K562 (cell line): ENCODE data around the gene ATP6V0E1. TPM values are rescaled to one million over a fixed set of nuclear protein-coding genes. Genes with fewer than 3 reads are reported as not detected.

Experiments
- ARID4B ChIP-seq: sonication (generic); formaldehyde crosslinking; IDR thresholded peaks from 2 replicates; pipeline ENCODE4 v1.8.0; 2022; ENCODE audit warnings: mild to moderate bottlenecking, missing genetic modification reagents
- ATF1 ChIP-seq, 2 experiments: fragments of 450-650 bp in 1 of 2; IDR thresholded peaks; 2 replicates each; pipeline ENCODE4 v1.6.1; 2016; ENCODE audit warnings: missing compliant biosample characterization in 1 of 2, missing genetic modification characterization in 1 of 2
- ATF4 ChIP-seq: fragments of 450-650 bp; formaldehyde crosslinking; IDR thresholded peaks from 2 replicates; pipeline ENCODE4 v1.4.0; 2022; ENCODE audit warnings: mild to moderate bottlenecking, moderate library complexity
- E2F3 ChIP-seq: fragments of 250-450 bp; sonication (Bioruptor Pico); IDR thresholded peaks from 2 replicates; pipeline ENCODE4 v1.4.0; 2020; ENCODE audit warnings: mild to moderate bottlenecking
- ETV5 ChIP-seq: sonication (generic); formaldehyde crosslinking; IDR thresholded peaks from 2 replicates; pipeline ENCODE4 v1.4.0; 2020; ENCODE audit warnings: low read depth, mild to moderate bottlenecking, missing genetic modification reagents
- FOXJ3 ChIP-seq: sonication (generic); formaldehyde crosslinking; IDR thresholded peaks from 2 replicates; pipeline ENCODE4 v1.4.0; 2020; ENCODE audit warnings: mild to moderate bottlenecking, missing genetic modification reagents
- MTA3 ChIP-seq: fragments of 450-650 bp; formaldehyde crosslinking; IDR thresholded peaks from 2 replicates; pipeline ENCODE4 v1.6.1; 2017; ENCODE audit warnings: mild to moderate bottlenecking, borderline replicate concordance
- MTF1 ChIP-seq: fragments of 250-450 bp; sonication (Bioruptor Pico); IDR thresholded peaks from 2 replicates; pipeline ENCODE4 v1.9.0; 2021; ENCODE audit warnings: moderate library complexity, mild to moderate bottlenecking, inconsistent platforms, borderline replicate concordance
- PML ChIP-seq: IDR thresholded peaks from 2 replicates; pipeline ENCODE4 v1.6.1; 2012; ENCODE audit warnings: low read length, inconsistent platforms
- RERE ChIP-seq: sonication (generic); formaldehyde crosslinking; IDR thresholded peaks from 2 replicates; pipeline ENCODE4 v1.8.0; 2023; ENCODE audit warnings: missing genetic modification reagents, mild to moderate bottlenecking, borderline replicate concordance
- SIRT6 ChIP-seq: IDR thresholded peaks from one replicate; pipeline ENCODE4 v1.6.1; 2012; ENCODE audit warnings: low read depth, mild to moderate bottlenecking, control low read depth, inconsistent platforms, low read length, moderate library complexity
- U2AF2 ChIP-seq: fragments of 200-400 bp; formaldehyde crosslinking; optimal IDR thresholded peaks from 2 replicates; pipeline ENCODE3; 2017; ENCODE audit warnings: low read depth, mild to moderate bottlenecking, low read length
- ZNF184 ChIP-seq: sonication (generic); formaldehyde crosslinking; IDR thresholded peaks from 2 replicates; pipeline ENCODE4 v1.5.0; 2020; ENCODE audit warnings: missing genetic modification reagents
- polyA plus RNA-seq, 8 experiments: library from polyadenylated mRNA; depleted of rRNA in 4 of 8; stranded (reverse) in 5 of 8; unstranded in 3 of 8; fragments of >200 nt; fragmentation: Nextera tagmentation in 2 of 8; fragmentation: Illumina TruSeq in 1 of 8; extraction: Ambion mirVana in 2 of 8; extraction: Trizol in 1 of 8; gene quantifications; 2 replicates each; pipeline versions ENCODE4 v1.2.1 to v1.2.3, GENCODE V29; 2011 to 2014; ENCODE audit warnings: inconsistent platforms in 1 of 8, missing spikeins in 1 of 8
- total RNA-seq, 7 experiments: library from RNA; depleted of rRNA in 6 of 7; stranded (reverse); fragments of >200 nt in 6 of 7; fragmentation: Illumina TruSeq in 2 of 7; extraction: Trizol in 2 of 7; gene quantifications; 2 replicates each; pipeline versions ENCODE4 v1.2.1 to v1.2.3, GENCODE V29; 2011 to 2021; ENCODE audit warnings: low replicate concordance in 1 of 7
- TF ChIP-seq, protein P1 (sequence below): sonication (generic); formaldehyde crosslinking; IDR thresholded peaks from 2 replicates; pipeline ENCODE4 v1.8.0; 2022; ENCODE audit warnings: mild to moderate bottlenecking, low read depth, missing genetic modification reagents

Gene ATP6V0E1
- total and polyA plus RNA-seq, 9 of the 15 experiments (the other 6 are each of a cell fraction or from before 2014, with no cell fraction given): 63.8 to 395 (median 112) TPM

DNA sequence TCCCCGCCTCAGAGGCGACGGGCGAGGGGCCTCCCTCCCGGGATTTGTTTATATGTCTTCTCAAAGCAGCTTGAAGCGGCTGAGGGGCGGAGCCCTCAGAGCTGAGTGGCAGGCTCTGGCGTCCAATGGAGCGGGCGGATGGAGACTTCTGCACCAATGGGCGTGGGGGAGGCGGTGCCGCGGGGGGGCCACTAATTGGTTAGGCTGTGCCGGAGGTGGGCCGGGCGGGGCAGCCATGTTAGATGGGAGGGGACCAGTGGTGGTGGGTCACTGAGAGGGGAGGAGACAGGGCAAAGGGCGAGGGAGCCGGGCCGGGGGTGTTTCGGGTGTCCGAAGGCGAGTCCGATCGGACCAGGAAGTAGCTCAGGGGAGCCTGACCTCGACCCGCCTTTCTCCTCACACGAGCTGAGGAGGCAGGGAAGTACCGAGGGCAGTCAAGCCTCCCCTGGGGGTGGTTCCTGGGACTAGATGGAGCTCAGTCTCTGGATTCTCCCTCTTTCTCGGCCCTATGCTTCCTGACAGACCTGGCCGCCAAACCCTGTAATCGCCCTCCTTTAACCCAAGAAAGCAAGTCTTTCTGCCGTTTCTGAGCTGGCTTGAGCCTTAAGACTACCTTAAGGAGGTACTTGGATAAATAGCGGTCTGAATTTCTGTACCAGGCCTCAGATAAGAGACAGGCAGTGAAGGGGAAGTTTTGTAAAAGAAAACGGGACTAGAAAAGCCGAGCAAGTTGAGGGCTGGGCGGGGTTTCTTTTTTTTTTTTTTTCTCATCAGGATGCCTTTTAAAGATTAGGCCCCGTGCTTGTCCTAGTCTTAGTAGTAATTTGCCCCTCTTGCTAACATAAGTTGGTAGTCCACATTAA lies 73.7 kb downstream of the ATP6V0E1 start (continued):
- TF ChIP-seq, protein P1, sequence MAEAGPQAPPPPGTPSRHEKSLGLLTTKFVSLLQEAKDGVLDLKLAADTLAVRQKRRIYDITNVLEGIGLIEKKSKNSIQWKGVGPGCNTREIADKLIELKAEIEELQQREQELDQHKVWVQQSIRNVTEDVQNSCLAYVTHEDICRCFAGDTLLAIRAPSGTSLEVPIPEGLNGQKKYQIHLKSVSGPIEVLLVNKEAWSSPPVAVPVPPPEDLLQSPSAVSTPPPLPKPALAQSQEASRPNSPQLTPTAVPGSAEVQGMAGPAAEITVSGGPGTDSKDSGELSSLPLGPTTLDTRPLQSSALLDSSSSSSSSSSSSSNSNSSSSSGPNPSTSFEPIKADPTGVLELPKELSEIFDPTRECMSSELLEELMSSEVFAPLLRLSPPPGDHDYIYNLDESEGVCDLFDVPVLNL (CRISPR knock-in tag): no peak
- no peak for TF ChIP-seq RERE (CRISPR knock-in tag)
- TF ChIP-seq PML: peak; percentile 25; the same call in 1 of the 2 replicates
- TF ChIP-seq E2F3: 0 out of 2 replicates have a peak, but pooled peaks have one; percentile 9
- TF ChIP-seq SIRT6: no peak
- TF ChIP-seq U2AF2: no peak
- TF ChIP-seq ARID4B: no peak
- TF ChIP-seq ATF1 (CRISPR knock-in tag; IDR thresholded peaks at IDR 0.05): no peak
- TF ChIP-seq ATF1 (tag; IDR thresholded peaks at IDR 0.05): peak; percentile 53
- TF ChIP-seq ETV5 (CRISPR knock-in tag): peak; percentile 65
- TF ChIP-seq ZNF184 (CRISPR knock-in tag): no peak
- no peak for TF ChIP-seq ATF4 (CRISPR knock-in tag)
- peak; percentile 54; the same call in 1 of the 2 replicates for TF ChIP-seq MTA3
- TF ChIP-seq MTF1 (CRISPR knock-in tag): no peak
- no peak for TF ChIP-seq FOXJ3
